HepG2 (cell line): ENCODE measurements around the gene PSMB8. TPM values are rescaled to one million over a fixed set of nuclear protein-coding genes. Genes with fewer than 3 reads are reported as not detected.
A peak's percentile ranks its signal among the peaks of the same experiment; 100 is the strongest.

Experiments used
- BORCS8-MEF2B ChIP-seq: sonication (generic); formaldehyde crosslinking; IDR thresholded peaks from 2 replicates; pipeline ENCODE4 v1.8.0; 2022; ENCODE audit warnings: mild to moderate bottlenecking, missing genetic modification reagents
- DZIP1 ChIP-seq: sonication (generic); formaldehyde crosslinking; IDR thresholded peaks from 2 replicates; pipeline ENCODE4 v1.5.0; 2020; ENCODE audit warnings: mild to moderate bottlenecking, missing genetic modification reagents
- MYPOP ChIP-seq: sonication (generic); formaldehyde crosslinking; IDR thresholded peaks from 2 replicates; pipeline ENCODE4 v1.8.1; 2023; ENCODE audit warnings: mild to moderate bottlenecking, moderate library complexity, missing genetic modification reagents
- PTBP1 ChIP-seq: fragments of 200-400 bp; formaldehyde crosslinking; IDR thresholded peaks from 2 replicates; pipeline ENCODE4 v1.6.1; 2018; ENCODE audit warnings: low read length, low read depth; ENCODE audit not compliant: poor library complexity, severe bottlenecking
- REST ChIP-seq, 2 experiments: IDR thresholded peaks; 2 replicates each; pipeline ENCODE4 v1.6.1; 2011 to 2012; ENCODE audit warnings: low read length in 2 of 2, borderline replicate concordance in 1 of 2, low read depth in 1 of 2, mild to moderate bottlenecking in 1 of 2, moderate library complexity in 1 of 2
- RFXAP ChIP-seq: sonication (generic); formaldehyde crosslinking; IDR thresholded peaks from 2 replicates; pipeline ENCODE4 v1.4.0; 2020; ENCODE audit warnings: missing genetic modification reagents, borderline replicate concordance
- UBTF ChIP-seq: sonication (generic); formaldehyde crosslinking; IDR thresholded peaks from 2 replicates; pipeline ENCODE4 v1.4.0; 2020; ENCODE audit warnings: mild to moderate bottlenecking, missing genetic modification reagents
- ZBTB37 ChIP-seq: sonication (generic); formaldehyde crosslinking; IDR thresholded peaks from 2 replicates; pipeline ENCODE4 v1.4.0; 2020; ENCODE audit warnings: mild to moderate bottlenecking, missing genetic modification reagents
- ZHX1 ChIP-seq: sonication (generic); formaldehyde crosslinking; IDR thresholded peaks from 2 replicates; pipeline ENCODE4 v1.8.1; 2022; ENCODE audit warnings: low read depth, mild to moderate bottlenecking, missing genetic modification reagents
- ZNF362 ChIP-seq: sonication (generic); formaldehyde crosslinking; IDR thresholded peaks from 2 replicates; pipeline ENCODE4 v1.4.0; 2020; ENCODE audit warnings: missing genetic modification reagents, mild to moderate bottlenecking, borderline replicate concordance
- polyA plus RNA-seq, 8 experiments: library from polyadenylated mRNA; depleted of rRNA in 3 of 8; stranded (reverse) in 7 of 8; unstranded in 1 of 8; fragments of >200 nt; fragmentation: Illumina TruSeq in 4 of 8; extraction: Trizol in 4 of 8; gene quantifications; 2 replicates each; pipeline versions ENCODE4 v1.2.1 to v1.2.3, GENCODE V29; 2011 to 2016; ENCODE audit warnings: low read depth in 4 of 8, missing spikeins in 1 of 8, mixed read lengths in 1 of 8; ENCODE audit not compliant: insufficient read depth in 1 of 8
- total RNA-seq, 5 experiments: library from RNA; depleted of rRNA; stranded (reverse); fragments of >200 nt; fragmentation: Illumina TruSeq; extraction: Trizol; gene quantifications; 2 replicates each; pipeline ENCODE4 v1.2.3, GENCODE V29; 2016; ENCODE audit warnings: low read depth in 1 of 5

PSMB8 gene
- total and polyA plus RNA-seq, 2 of the 13 experiments (the other 11 are each of a cell fraction or from before 2014, with no cell fraction given) = 30.7 to 64.7 TPM

GRCh38 chr6:32843979-32844838 is at the start of gene PSMB8 (continued):
- peak; percentile 13; the same call in 1 of the 2 replicates for TF ChIP-seq ZHX1 (CRISPR knock-in tag)
- TF ChIP-seq UBTF (CRISPR knock-in tag) = peak; percentile 62
- peak; percentile 99 for TF ChIP-seq MYPOP
- no peak for TF ChIP-seq PTBP1
- TF ChIP-seq ZNF362 (CRISPR knock-in tag) = no peak
- TF ChIP-seq REST (IDR thresholded peaks at IDR 0.05; ENCODE audit: borderline replicate concordance in 1 of 2, low read depth in 1 of 2, low read length in 2 of 2) = no peak
- peak; percentile 100 for TF ChIP-seq RFXAP (CRISPR knock-in tag)
- TF ChIP-seq BORCS8-MEF2B (CRISPR knock-in tag) = peak; percentile 71
- no peak for TF ChIP-seq ZBTB37 (CRISPR knock-in tag)
- no peak for TF ChIP-seq DZIP1
